PC-9 (cell line): Measurements from ENCODE around the gene SLC26A11. TPM values are rescaled to one million over a fixed set of nuclear protein-coding genes. Genes with fewer than 3 reads are reported as not detected.

Experiments
- BruUV-seq: library from RNA; stranded (reverse); fragments of 400-500 nt; replicated peaks from 2 replicates; lab custom pipeline; 2021; lab: Mats Ljungman, UMichigan
- CTCF ChIA-PET: fragments of 300-600 bp; sonication (Branson Sonifier 250); formaldehyde crosslinking; loops from one replicate; lab custom pipeline; 2022; ENCODE audit warnings: antibody characterized with exemption; lab: Charles Lee
- POLR2A ChIA-PET: fragments of 300-600 bp; sonication (Branson Sonifier 250); formaldehyde crosslinking; loops from one replicate; lab custom pipeline; 2022; ENCODE audit warnings: antibody characterized with exemption; ENCODE audit not compliant: unreplicated experiment; lab: Charles Lee
- DNase-seq, 2 experiments: peaks; one replicate each; pipeline versions ENCODE4 v3.0.0 to v3.0.0-alpha.2; 2015 to 2022; ENCODE audit warnings: mixed read lengths in 1 of 2
- H2AFZ ChIP-seq: fragments of 200-600 bp; sonication (generic); 2 replicates; pipeline ENCODE4 v1.8.1; 2017; ENCODE audit warnings: antibody characterized with exemption
- H3F3A ChIP-seq: fragments of 200-600 bp; sonication (generic); 2 replicates; pipeline ENCODE4 v1.8.1; 2017; ENCODE audit warnings: antibody characterized with exemption, mild to moderate bottlenecking, low read depth; ENCODE audit not compliant: insufficient read depth
- H3K27ac ChIP-seq: fragments of 200-600 bp; sonication (generic); 2 replicates; pipeline ENCODE4 v1.6.1; 2016; ENCODE audit warnings: mixed run types
- H3K27me3 ChIP-seq: fragments of 200-600 bp; sonication (generic); 2 replicates; pipeline ENCODE4 v1.6.1; 2016; ENCODE audit warnings: low read depth, mixed run types; ENCODE audit not compliant: insufficient read depth
- H3K36me3 ChIP-seq: fragments of 200-600 bp; sonication (generic); 2 replicates; pipeline ENCODE4 v1.6.1; 2016; ENCODE audit warnings: low read depth, mixed run types
- H3K4me1 ChIP-seq: fragments of 200-600 bp; sonication (generic); replicated peaks from 2 replicates; pipeline ENCODE4 v1.6.1; 2016; ENCODE audit warnings: mixed run types; ENCODE audit not compliant: insufficient read depth
- H3K4me2 ChIP-seq: fragments of 200-600 bp; sonication (generic); 2 replicates; pipeline ENCODE4 v1.6.1; 2017; ENCODE audit warnings: mixed run types
- H3K4me3 ChIP-seq: fragments of 200-600 bp; sonication (generic); 2 replicates; pipeline ENCODE4 v1.6.1; 2016; ENCODE audit warnings: mixed run types
- H3K79me2 ChIP-seq: fragments of 200-600 bp; sonication (generic); 2 replicates; pipeline ENCODE4 v1.6.1; 2017; ENCODE audit warnings: low read depth, mixed run types
- H3K9me2 ChIP-seq: fragments of 200-600 bp; sonication (generic); 2 replicates; pipeline ENCODE4 v1.8.1; 2017; ENCODE audit warnings: mild to moderate bottlenecking; ENCODE audit not compliant: insufficient read depth
- H3K9me3 ChIP-seq: fragments of 200-600 bp; sonication (generic); 2 replicates; pipeline ENCODE4 v1.8.1; 2016; ENCODE audit warnings: low read depth; ENCODE audit not compliant: insufficient read depth
- H4K20me1 ChIP-seq: fragments of 200-600 bp; sonication (generic); 2 replicates; pipeline ENCODE4 v1.8.1; 2017; ENCODE audit not compliant: insufficient read depth
- CTCF ChIP-seq: fragments of 200-600 bp; sonication (generic); conservative IDR thresholded peaks from 2 replicates; pipeline ENCODE4 v1.6.1; 2017; ENCODE audit warnings: mixed run types, antibody characterized with exemption, mild to moderate bottlenecking, moderate library complexity
- EZH2 ChIP-seq: fragments of 200-600 bp; sonication (generic); IDR thresholded peaks from 2 replicates; pipeline ENCODE4 v1.8.0; 2017; ENCODE audit warnings: antibody characterized with exemption, low read depth
- intact Hi-C: fragments of 100-400 bp; cut with micrococcal nuclease; formaldehyde crosslinking; loops from one replicate; pipeline ENCODE4 v1.10.0; 2022; ENCODE audit not compliant: unreplicated experiment
- total RNA-seq: library from RNA; stranded (reverse); gene quantifications from 2 replicates; pipeline ENCODE4 v1.2.3, GENCODE V29; 2021

SLC26A11 gene
- total RNA-seq, 1 experiment from 2014 or later: 12.4 TPM

GRCh38 chr17:80286638-80286960 lies 66.4 kb downstream of the SLC26A11 start:
- intact Hi-C loops: no loop called here
- Histone ChIP-seq H3K4me1 (no peaks in the 10 kb centered on the region), H3K79me2 (no peaks in the 10 kb centered on the region), H3K9me2 (no peaks in the 10 kb centered on the region), H3K4me3 (no peak overlapping the region), H3K9me3 (no peaks in the 10 kb centered on the region), H3K4me2 (no peak overlapping the region), H4K20me1 (no peaks in the 10 kb centered on the region), H3K27me3 (no peaks in the 10 kb centered on the region), H2AFZ (no peak overlapping the region), H3F3A (no peaks in the 10 kb centered on the region), H3K36me3 (no peaks in the 10 kb centered on the region), H3K27ac (no peak overlapping the region)
- ChIA-PET POLR2A (no interaction called here), CTCF (no interaction called here)
- no peak for TF ChIP-seq EZH2
- TF ChIP-seq CTCF: no peak
- no TSS peak for BruUV-seq
- no peak for DNase-seq

GRCh38 chr17:80287038-80287437 lies 66.8 kb downstream of the SLC26A11 start:
- intact Hi-C loops: no loop called here
- no peaks in the 10 kb centered on the region for H3F3A ChIP-seq
- H3K9me2 ChIP-seq: no peaks in the 10 kb centered on the region
- BruUV-seq: no TSS peak
- no peaks in the 10 kb centered on the region for H3K9me3 ChIP-seq
- H3K79me2 ChIP-seq: no peaks in the 10 kb centered on the region
- ChIA-PET CTCF (no interaction called here), POLR2A (no interaction called here)
- DNase-seq: no peak
- no peaks in the 10 kb centered on the region for H4K20me1 ChIP-seq
- no peak overlapping the region for H3K4me2 ChIP-seq
- H3K4me3 ChIP-seq: no peak overlapping the region
- TF ChIP-seq EZH2 (no peak), CTCF (no peak)
- H3K27ac ChIP-seq: no peak overlapping the region
- no peaks in the 10 kb centered on the region for H3K4me1 ChIP-seq
- H3K27me3 ChIP-seq: no peaks in the 10 kb centered on the region
- H3K36me3 ChIP-seq: no peaks in the 10 kb centered on the region
- no peak overlapping the region for H2AFZ ChIP-seq

GRCh38 chr17:80287806-80288567 lies 67.8 kb downstream of the SLC26A11 start:
- H3K36me3 ChIP-seq: no peaks in the 10 kb centered on the region
- no peaks in the 10 kb centered on the region for H3K4me1 ChIP-seq
- H4K20me1 ChIP-seq: no peaks in the 10 kb centered on the region
- intact Hi-C loops: no loop called here
- BruUV-seq: no TSS peak
- no peaks in the 10 kb centered on the region for H3K9me2 ChIP-seq
- H3K27me3 ChIP-seq: no peaks in the 10 kb centered on the region
- H3K27ac ChIP-seq: no peak overlapping the region
- H3K4me3 ChIP-seq: no peak overlapping the region
- H2AFZ ChIP-seq: no peak overlapping the region
- H3K9me3 ChIP-seq: no peaks in the 10 kb centered on the region
- DNase-seq: no peak
- H3F3A ChIP-seq: no peaks in the 10 kb centered on the region
- TF ChIP-seq EZH2 (no peak), CTCF (no peak)
- ChIA-PET POLR2A (interaction anchor here (0.6 kb wide), 1 partner anchor 29 kb away, joined by 50 read pairs; no protein-coding TSS in a partner anchor), CTCF (no interaction called here)
- H3K79me2 ChIP-seq: no peaks in the 10 kb centered on the region
- no peak overlapping the region for H3K4me2 ChIP-seq
